ENCODE results near the gene VPS26C.

DNA sequence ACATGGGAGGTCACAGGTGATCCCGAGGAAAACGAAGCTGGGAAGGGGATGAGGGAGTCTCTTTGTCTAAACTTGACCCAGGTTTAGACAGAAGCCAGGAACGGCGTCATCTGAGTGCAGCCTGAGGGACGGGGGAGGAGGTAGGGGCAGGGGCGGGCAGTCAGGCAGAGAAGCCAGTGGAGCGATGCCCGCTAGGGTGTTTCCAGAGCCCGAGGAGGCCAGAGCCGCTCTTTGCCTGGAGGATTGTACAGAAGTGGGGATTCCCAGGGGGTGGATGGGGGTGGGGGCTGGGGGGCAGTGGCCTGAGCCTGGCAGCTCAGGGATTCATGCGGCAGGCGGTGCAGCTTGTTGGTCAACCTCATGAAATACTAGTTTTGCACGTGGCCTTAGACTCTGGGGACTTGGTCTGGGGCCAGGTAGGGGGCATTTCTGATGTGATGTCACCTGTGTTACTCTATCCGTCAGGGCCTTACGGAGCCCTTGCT, 58.4 kb downstream of the VPS26C start:
- TF ChIP-seq SIN3A (IDR thresholded peaks at IDR 0.05; ENCODE audit: borderline replicate concordance, low read depth, low read length): no peak
- TF ChIP-seq, protein P1, sequence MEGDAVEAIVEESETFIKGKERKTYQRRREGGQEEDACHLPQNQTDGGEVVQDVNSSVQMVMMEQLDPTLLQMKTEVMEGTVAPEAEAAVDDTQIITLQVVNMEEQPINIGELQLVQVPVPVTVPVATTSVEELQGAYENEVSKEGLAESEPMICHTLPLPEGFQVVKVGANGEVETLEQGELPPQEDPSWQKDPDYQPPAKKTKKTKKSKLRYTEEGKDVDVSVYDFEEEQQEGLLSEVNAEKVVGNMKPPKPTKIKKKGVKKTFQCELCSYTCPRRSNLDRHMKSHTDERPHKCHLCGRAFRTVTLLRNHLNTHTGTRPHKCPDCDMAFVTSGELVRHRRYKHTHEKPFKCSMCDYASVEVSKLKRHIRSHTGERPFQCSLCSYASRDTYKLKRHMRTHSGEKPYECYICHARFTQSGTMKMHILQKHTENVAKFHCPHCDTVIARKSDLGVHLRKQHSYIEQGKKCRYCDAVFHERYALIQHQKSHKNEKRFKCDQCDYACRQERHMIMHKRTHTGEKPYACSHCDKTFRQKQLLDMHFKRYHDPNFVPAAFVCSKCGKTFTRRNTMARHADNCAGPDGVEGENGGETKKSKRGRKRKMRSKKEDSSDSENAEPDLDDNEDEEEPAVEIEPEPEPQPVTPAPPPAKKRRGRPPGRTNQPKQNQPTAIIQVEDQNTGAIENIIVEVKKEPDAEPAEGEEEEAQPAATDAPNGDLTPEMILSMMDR (IDR thresholded peaks at IDR 0.05): no peak
- TF ChIP-seq POLR2AphosphoS5 (IDR thresholded peaks at IDR 0.05; ENCODE audit: low read depth, low read length): no peak
- no peak for TF ChIP-seq PBX3 (IDR thresholded peaks at IDR 0.05)
- no peak for TF ChIP-seq CHD2 (IDR thresholded peaks at IDR 0.05; ENCODE audit: low read length, partially characterized antibody)
- TF ChIP-seq YY1 (IDR thresholded peaks at IDR 0.05; ENCODE audit: low read depth): no peak
- TF ChIP-seq EP300 (IDR thresholded peaks at IDR 0.05; ENCODE audit: borderline replicate concordance in 1 of 2, low read depth in 1 of 2, low read length in 1 of 2): no peak
- no peak for TF ChIP-seq ELF1 (IDR thresholded peaks at IDR 0.05)
- TF ChIP-seq MAX (IDR thresholded peaks at IDR 0.05; ENCODE audit: low read depth): no peak
- TF ChIP-seq FOXJ3 (CRISPR knock-in tag; IDR thresholded peaks at IDR 0.05): no peak
- TF ChIP-seq EZH2phosphoT487 (IDR thresholded peaks at IDR 0.05; ENCODE audit: borderline replicate concordance, low read depth): no peak
- TF ChIP-seq GABPA (IDR thresholded peaks at IDR 0.05; ENCODE audit: low read depth): no peak

Measured in SK-N-SH (cell line).